Measurements from ENCODE around the gene MTMR3. TPM values are rescaled to one million over a fixed set of nuclear protein-coding genes. Genes with fewer than 3 reads are reported as not detected.

Gene MTMR3
- total RNA-seq, 1 experiment from 2014 or later: 27.0 TPM

DNA sequence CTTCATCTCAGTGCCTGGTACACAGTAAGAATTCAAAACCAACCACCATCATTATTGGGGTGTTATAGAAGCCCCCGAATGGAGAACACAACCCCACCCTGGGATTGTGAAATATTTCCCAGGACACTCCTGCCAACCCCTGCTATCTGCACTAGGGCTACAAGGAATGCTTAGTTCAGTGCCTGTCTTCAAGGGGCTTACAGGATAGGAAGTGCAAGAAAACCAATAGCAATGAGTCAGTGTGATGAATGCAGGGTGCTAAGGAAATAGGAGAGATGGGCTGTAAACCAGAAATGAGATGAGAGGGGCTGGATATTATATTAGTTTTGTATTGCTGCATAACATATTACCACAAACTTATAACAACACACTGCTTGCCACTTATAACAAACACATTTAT is 43.9 kb upstream of the MTMR3 start (continued):
- TF ChIP-seq, protein P1, sequence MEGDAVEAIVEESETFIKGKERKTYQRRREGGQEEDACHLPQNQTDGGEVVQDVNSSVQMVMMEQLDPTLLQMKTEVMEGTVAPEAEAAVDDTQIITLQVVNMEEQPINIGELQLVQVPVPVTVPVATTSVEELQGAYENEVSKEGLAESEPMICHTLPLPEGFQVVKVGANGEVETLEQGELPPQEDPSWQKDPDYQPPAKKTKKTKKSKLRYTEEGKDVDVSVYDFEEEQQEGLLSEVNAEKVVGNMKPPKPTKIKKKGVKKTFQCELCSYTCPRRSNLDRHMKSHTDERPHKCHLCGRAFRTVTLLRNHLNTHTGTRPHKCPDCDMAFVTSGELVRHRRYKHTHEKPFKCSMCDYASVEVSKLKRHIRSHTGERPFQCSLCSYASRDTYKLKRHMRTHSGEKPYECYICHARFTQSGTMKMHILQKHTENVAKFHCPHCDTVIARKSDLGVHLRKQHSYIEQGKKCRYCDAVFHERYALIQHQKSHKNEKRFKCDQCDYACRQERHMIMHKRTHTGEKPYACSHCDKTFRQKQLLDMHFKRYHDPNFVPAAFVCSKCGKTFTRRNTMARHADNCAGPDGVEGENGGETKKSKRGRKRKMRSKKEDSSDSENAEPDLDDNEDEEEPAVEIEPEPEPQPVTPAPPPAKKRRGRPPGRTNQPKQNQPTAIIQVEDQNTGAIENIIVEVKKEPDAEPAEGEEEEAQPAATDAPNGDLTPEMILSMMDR (IDR thresholded peaks at IDR 0.05 in 2 of 3, conservative IDR thresholded peaks at IDR 0.05 in 1 of 3; ENCODE audit: borderline replicate concordance in 1 of 3, insufficient read depth in 1 of 3, low read depth in 2 of 3, low read length in 2 of 3): no peak
- no peak for TF ChIP-seq SRF (IDR thresholded peaks at IDR 0.05; ENCODE audit: low read depth)
- TF ChIP-seq, protein P2, sequence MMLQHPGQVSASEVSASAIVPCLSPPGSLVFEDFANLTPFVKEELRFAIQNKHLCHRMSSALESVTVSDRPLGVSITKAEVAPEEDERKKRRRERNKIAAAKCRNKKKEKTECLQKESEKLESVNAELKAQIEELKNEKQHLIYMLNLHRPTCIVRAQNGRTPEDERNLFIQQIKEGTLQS (IDR thresholded peaks at IDR 0.05): no peak
- no peak for TF ChIP-seq EZH2 (IDR thresholded peaks at IDR 0.05)
- no peak for TF ChIP-seq ZFX (IDR thresholded peaks at IDR 0.05)
- TF ChIP-seq RAD21 (IDR thresholded peaks at IDR 0.05; ENCODE audit: low read depth): no peak
- no peak for TF ChIP-seq POLR2AphosphoS5 (IDR thresholded peaks at IDR 0.05; ENCODE audit: low read depth, low read length)
- TF ChIP-seq, protein P3, sequence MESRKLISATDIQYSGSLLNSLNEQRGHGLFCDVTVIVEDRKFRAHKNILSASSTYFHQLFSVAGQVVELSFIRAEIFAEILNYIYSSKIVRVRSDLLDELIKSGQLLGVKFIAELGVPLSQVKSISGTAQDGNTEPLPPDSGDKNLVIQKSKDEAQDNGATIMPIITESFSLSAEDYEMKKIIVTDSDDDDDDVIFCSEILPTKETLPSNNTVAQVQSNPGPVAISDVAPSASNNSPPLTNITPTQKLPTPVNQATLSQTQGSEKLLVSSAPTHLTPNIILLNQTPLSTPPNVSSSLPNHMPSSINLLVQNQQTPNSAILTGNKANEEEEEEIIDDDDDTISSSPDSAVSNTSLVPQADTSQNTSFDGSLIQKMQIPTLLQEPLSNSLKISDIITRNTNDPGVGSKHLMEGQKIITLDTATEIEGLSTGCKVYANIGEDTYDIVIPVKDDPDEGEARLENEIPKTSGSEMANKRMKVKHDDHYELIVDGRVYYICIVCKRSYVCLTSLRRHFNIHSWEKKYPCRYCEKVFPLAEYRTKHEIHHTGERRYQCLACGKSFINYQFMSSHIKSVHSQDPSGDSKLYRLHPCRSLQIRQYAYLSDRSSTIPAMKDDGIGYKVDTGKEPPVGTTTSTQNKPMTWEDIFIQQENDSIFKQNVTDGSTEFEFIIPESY (IDR thresholded peaks at IDR 0.05; ENCODE audit: extremely low read depth, insufficient replicate concordance, low read length): no peak
- no peak for TF ChIP-seq SIN3A (IDR thresholded peaks at IDR 0.05; ENCODE audit: low read depth)
- TF ChIP-seq EZH2phosphoT487 (IDR thresholded peaks at IDR 0.05; ENCODE audit: borderline replicate concordance): no peak

DNA sequence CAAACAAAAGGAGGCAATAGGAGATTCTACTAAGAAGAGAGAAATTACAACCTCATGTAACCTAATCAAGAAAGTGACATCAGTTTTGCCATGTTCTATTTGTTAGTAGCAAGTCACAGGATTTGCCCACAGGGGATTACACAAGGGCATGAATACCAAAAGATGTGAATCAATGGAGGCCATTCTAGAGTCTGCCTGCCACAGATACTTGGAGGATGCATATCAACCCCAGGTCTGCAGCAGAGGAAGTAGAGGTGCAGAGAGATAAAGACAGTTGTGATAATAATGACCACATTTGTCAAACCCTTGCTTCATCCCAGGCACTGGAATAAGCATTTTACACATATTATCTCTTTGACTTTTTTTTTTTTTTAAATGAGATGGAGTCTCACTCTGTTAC is 42.5 kb upstream of the MTMR3 start:
- no peak for TF ChIP-seq EZH2 (IDR thresholded peaks at IDR 0.05)
- no peaks in the 10 kb centered on the region for H3K9me2 ChIP-seq (ENCODE audit: insufficient read depth)
- no peaks in the 10 kb centered on the region for H4K20me1 ChIP-seq (ENCODE audit: insufficient read depth)
- DNase-seq (ENCODE audit: low read depth, low spot score) (no peak), ATAC-seq (no peak)
- no peak overlapping the region for H3K4me2 ChIP-seq (ENCODE audit: low read length)
- H3K4me3 ChIP-seq (replicated peaks in 1 of 2; ENCODE audit: low read depth in 1 of 2, low read length in 2 of 2): no peak overlapping the region
- CTCF ChIA-PET: no interaction called here
- no peaks in the 10 kb centered on the region for H3K36me3 ChIP-seq (ENCODE audit: control insufficient read depth in 1 of 2, insufficient read depth in 2 of 2, low read length in 2 of 2)
- POLR2A ChIA-PET: no interaction called here
- RAD21 ChIA-PET (ENCODE audit: low non-redundant PET in 1 of 2, low total read pairs in 2 of 2, uncharacterized antibody in 2 of 2, unreplicated experiment in 2 of 2): no interaction called here
- H2AFZ ChIP-seq (ENCODE audit: low read depth, low read length, poor library complexity, severe bottlenecking): no peak overlapping the region
- intact Hi-C loops (cut with micrococcal nuclease): no loop called here
- H3K4me1 ChIP-seq (ENCODE audit: control insufficient read depth in 1 of 2, insufficient read depth in 2 of 2, low read length in 2 of 2): peaks cover 11 to 37% of the 10 kb centered on the region in 2 experiments
- H3K27ac ChIP-seq (ENCODE audit: low read depth, low read length): no peak overlapping the region
- peaks cover 23% of the 10 kb centered on the region for H3K79me2 ChIP-seq (ENCODE audit: insufficient read depth, low read length)
- H3K27me3 ChIP-seq (ENCODE audit: insufficient read depth, low read length): no peaks in the 10 kb centered on the region
- no peaks in the 10 kb centered on the region for H3K9me3 ChIP-seq (ENCODE audit: control insufficient read depth in 1 of 2, insufficient read depth in 1 of 2, low read depth in 1 of 2, low read length in 2 of 2)
- no TSS peak for BruUV-seq (replicated peaks)
- no peak overlapping the region for H3K9ac ChIP-seq (ENCODE audit: low read length)

All from HCT116 (cell line).